Colonic mucosa (tissue), 4 donors: ENCODE data around the gene CADM3. TPM values are rescaled to one million over a fixed set of nuclear protein-coding genes. Genes with fewer than 3 reads are reported as not detected.

ENCODE experiments used
- DNase-seq: peaks from one replicate; pipeline ENCODE4 v3.0.0-alpha.2; 2020
- H3K27ac ChIP-seq: fragments of 200-600 bp; one replicate; pipeline ENCODE4 v1.8.0; 2021
- H3K27me3 ChIP-seq: fragments of 200-600 bp; one replicate; pipeline ENCODE4 v1.8.0; 2021
- H3K36me3 ChIP-seq: fragments of 200-600 bp; one replicate; pipeline ENCODE4 v1.8.0; 2021
- H3K4me1 ChIP-seq: fragments of 200-600 bp; one replicate; pipeline ENCODE4 v1.8.0; 2021; ENCODE audit warnings: mild to moderate bottlenecking
- H3K4me3 ChIP-seq: fragments of 200-600 bp; one replicate; pipeline ENCODE4 v1.8.0; 2021
- H3K9ac ChIP-seq, 2 donors: one replicate each; pipeline ENCODE4 v1.7.0; 2013; ENCODE audit warnings: control low read depth in 2 of 2, low read depth in 2 of 2, low read length in 2 of 2
- H3K9me3 ChIP-seq: fragments of 200-600 bp; one replicate; pipeline ENCODE4 v1.8.0; 2021
- intact Hi-C: fragments of 100-400 bp; cut with DNase I; formaldehyde crosslinking; loops from one replicate; pipeline ENCODE4 v1.14.1; 2022
- total RNA-seq, 2 donors: library from RNA; stranded (reverse); fragmentation: NEBNext Ultra II Directional in 1 of 2; extraction: Animal tissue kit (Norgen Biotek cat#: 25700) in 1 of 2; gene quantifications; one replicate each; pipeline ENCODE4 v1.2.1, GENCODE V29; 2021
- TF ChIP-seq, protein P1 (sequence below): fragments of 200-600 bp; IDR thresholded peaks from one replicate; pipeline ENCODE4 v1.8.0; 2022; ENCODE audit warnings: antibody characterized with exemption, mild to moderate bottlenecking
- donor health status: healthy.
- donor health status: DM: no; HTN: no; CAD: no.
- donor health status: DM: no; HTN: no; CAD: no.

Gene CADM3
- total RNA-seq, 2 donors from 2014 or later = 2.7 to 8.7 TPM

DNA sequence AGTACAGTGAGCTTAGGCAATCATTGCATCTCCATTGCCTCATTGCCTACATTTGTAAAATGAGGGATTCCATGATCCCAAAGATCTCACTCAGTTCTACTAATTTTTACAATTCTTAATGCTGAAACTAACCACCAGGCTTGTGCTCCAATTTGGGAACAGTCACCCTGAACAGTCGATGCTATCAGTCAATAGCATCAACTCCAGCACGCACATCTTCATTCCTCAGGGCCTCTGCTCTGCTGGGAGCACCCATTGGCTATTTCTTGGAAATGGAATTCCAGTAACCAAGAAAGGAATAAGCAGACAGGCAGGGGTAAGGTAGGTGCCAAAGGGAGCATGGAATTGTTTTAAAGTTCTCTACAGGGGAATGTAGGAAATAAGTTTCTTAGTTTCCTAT lies 19.0 kb downstream of the CADM3 start:
- peaks cover 6% of the 10 kb centered on the region for H3K27me3 ChIP-seq
- intact Hi-C loops = no loop called here
- no peak overlapping the region for H3K4me3 ChIP-seq
- H3K9me3 ChIP-seq = no peaks in the 10 kb centered on the region
- DNase-seq = no peak
- H3K27ac ChIP-seq = no peak overlapping the region
- no peaks in the 10 kb centered on the region for H3K36me3 ChIP-seq
- no peaks in the 10 kb centered on the region for H3K4me1 ChIP-seq
- TF ChIP-seq, protein P1, sequence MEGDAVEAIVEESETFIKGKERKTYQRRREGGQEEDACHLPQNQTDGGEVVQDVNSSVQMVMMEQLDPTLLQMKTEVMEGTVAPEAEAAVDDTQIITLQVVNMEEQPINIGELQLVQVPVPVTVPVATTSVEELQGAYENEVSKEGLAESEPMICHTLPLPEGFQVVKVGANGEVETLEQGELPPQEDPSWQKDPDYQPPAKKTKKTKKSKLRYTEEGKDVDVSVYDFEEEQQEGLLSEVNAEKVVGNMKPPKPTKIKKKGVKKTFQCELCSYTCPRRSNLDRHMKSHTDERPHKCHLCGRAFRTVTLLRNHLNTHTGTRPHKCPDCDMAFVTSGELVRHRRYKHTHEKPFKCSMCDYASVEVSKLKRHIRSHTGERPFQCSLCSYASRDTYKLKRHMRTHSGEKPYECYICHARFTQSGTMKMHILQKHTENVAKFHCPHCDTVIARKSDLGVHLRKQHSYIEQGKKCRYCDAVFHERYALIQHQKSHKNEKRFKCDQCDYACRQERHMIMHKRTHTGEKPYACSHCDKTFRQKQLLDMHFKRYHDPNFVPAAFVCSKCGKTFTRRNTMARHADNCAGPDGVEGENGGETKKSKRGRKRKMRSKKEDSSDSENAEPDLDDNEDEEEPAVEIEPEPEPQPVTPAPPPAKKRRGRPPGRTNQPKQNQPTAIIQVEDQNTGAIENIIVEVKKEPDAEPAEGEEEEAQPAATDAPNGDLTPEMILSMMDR = no peak
- H3K9ac ChIP-seq = no peak overlapping the region

DNA sequence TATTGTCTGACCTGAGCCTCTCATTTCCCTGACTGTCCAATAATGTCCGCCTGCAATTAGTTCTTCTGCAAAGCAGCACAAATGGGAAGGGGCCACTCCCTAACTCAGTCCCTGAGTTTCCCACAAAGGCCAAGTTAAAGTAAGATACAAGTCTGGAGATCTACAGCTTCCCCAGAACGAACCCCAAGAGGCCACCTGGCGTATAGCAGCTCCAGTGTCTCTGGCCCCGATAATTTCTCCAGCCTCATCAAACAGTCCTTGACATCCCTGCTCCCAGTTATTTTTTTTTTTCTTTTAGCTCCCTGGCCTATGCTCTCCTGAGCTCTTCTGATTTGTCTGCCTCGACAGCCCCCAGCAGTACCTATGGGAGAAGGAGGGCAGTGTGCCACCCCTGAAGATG lies 25.1 kb downstream of the CADM3 start:
- Histone ChIP-seq H3K36me3 (no peaks in the 10 kb centered on the region), H3K9ac (no peak overlapping the region), H3K27me3 (no peaks in the 10 kb centered on the region), H3K4me3 (no peak overlapping the region), H3K9me3 (no peaks in the 10 kb centered on the region), H3K27ac (no peak overlapping the region), H3K4me1 (no peaks in the 10 kb centered on the region)
- TF ChIP-seq, protein P1 = no peak
- intact Hi-C loops = loop anchor here (5.0 kb wide), 1 partner anchor 34 kb away; no protein-coding TSS in a partner anchor
- no peak for DNase-seq

DNA sequence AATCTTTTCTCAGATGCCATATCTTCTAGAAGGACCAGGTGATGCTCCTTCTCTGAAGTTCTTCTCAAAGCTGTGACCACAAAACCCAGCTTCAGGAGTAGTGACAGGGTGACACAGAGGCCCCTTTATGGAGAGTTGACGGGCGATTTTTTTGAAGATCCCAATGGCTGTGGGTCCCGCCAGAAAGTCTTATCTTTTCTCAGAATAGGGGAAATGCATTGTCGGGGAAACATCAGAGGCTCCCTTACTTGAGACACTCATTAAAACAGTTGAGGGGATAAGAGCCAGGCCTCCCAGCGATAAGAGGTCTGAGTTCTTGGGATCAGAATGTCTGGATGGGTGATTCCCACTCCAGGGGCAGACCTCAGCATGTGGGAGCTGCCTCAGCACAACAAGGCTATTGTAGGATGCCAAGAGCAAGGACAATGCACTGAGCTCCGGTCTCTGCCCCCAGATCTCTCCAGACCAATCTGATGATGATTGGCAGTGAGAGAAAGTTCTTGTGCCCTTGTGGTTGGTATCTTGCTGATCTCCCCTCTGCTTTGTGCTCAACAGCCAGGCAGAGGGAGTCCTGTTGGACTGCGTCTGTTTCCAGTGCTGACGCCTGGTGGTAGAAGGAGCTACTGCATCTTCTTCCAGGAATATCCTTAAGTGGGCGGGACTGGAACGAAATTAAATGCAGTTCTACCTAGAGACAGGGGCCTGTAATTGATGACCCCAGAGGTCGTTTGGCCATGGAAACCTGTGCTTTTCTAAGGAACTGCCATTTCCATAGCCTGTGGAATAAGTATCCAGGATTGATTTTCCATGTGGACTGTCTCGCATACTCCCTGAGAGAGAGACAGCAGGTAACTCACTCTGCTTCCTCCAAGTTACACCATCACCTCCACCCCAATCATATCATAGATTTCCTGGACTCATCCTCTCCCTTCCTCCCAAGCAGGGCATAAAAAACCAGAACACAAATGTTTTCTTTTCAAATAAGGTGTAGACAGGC lies 26.4 kb downstream of the CADM3 start:
- H3K4me1 ChIP-seq = no peaks in the 10 kb centered on the region
- no peak overlapping the region for H3K4me3 ChIP-seq
- H3K36me3 ChIP-seq = no peaks in the 10 kb centered on the region
- DNase-seq = peak; percentile 73
- no peak overlapping the region for H3K9ac ChIP-seq
- H3K27me3 ChIP-seq = no peaks in the 10 kb centered on the region
- TF ChIP-seq, protein P1 = peak; percentile 75
- H3K9me3 ChIP-seq = no peaks in the 10 kb centered on the region
- intact Hi-C loops = loop anchor here (5.0 kb wide), 1 partner anchor 36 kb away; no protein-coding TSS in a partner anchor
- H3K27ac ChIP-seq = no peak overlapping the region

DNA sequence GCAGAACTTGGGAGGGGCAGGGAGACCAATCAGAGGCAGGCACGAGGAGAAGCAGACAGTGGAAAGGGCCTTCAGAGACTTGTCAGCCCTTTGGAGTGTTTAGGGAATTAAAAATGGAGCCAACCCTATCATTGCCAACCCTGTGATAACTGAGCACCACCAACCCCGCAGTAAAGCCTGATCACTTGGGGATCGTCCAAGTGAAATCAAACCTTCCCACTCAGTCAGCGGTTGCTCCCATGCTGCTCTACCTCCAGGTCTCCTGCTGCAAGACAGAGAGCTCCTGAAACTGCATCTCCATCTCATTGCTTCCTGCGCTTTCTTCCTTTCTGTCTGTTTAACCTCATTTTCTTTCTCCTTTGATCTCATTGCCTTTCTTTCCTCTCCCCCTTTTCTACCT lies 28.5 kb downstream of the CADM3 start:
- no peak for DNase-seq
- H3K9me3 ChIP-seq = no peaks in the 10 kb centered on the region
- H3K27me3 ChIP-seq = no peaks in the 10 kb centered on the region
- H3K4me3 ChIP-seq = no peak overlapping the region
- intact Hi-C loops = loop anchor here (5.0 to 10.0 kb wide), 2 partner anchors 38 to 575 kb away; no protein-coding TSS in a partner anchor
- H3K27ac ChIP-seq = no peak overlapping the region
- TF ChIP-seq, protein P1 = no peak
- no peak overlapping the region for H3K9ac ChIP-seq
- H3K36me3 ChIP-seq = no peaks in the 10 kb centered on the region
- H3K4me1 ChIP-seq = no peaks in the 10 kb centered on the region

DNA sequence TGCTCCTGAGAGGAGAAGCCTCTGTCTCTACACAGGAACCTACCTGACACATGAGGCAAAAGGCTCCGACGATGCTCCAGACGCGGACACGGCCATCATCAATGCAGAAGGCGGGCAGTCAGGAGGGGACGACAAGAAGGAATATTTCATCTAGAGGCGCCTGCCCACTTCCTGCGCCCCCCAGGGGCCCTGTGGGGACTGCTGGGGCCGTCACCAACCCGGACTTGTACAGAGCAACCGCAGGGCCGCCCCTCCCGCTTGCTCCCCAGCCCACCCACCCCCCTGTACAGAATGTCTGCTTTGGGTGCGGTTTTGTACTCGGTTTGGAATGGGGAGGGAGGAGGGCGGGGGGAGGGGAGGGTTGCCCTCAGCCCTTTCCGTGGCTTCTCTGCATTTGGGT lies 29.4 kb downstream of the CADM3 start:
- H3K27me3 ChIP-seq = no peaks in the 10 kb centered on the region
- intact Hi-C loops = loop anchor here (10.0 kb wide), 1 partner anchor 574 kb away; no protein-coding TSS in a partner anchor
- no peak overlapping the region for H3K27ac ChIP-seq
- no peak overlapping the region for H3K4me3 ChIP-seq
- H3K4me1 ChIP-seq = no peaks in the 10 kb centered on the region
- H3K9ac ChIP-seq = no peak overlapping the region
- no peaks in the 10 kb centered on the region for H3K9me3 ChIP-seq
- H3K36me3 ChIP-seq = no peaks in the 10 kb centered on the region
- DNase-seq = no peak
- TF ChIP-seq, protein P1 = no peak
